BLaER1 (cell line): Measurements from ENCODE around the gene KIAA0040.

Experiments
- H3K27ac ChIP-seq: shearing (Covaris generic); formaldehyde crosslinking; 2 replicates; pipeline ENCODE4 v1.8.1; 2022
- H3K27me3 ChIP-seq: shearing (Covaris generic); formaldehyde crosslinking; 2 replicates; pipeline ENCODE4 v1.8.1; 2022
- H3K36me3 ChIP-seq: shearing (Covaris generic); formaldehyde crosslinking; 2 replicates; pipeline ENCODE4 v1.8.1; 2022
- H3K4me1 ChIP-seq: shearing (Covaris generic); formaldehyde crosslinking; 2 replicates; pipeline ENCODE4 v1.8.1; 2022
- H3K4me2 ChIP-seq: shearing (Covaris generic); formaldehyde crosslinking; 2 replicates; pipeline ENCODE4 v1.8.1; 2022
- H3K4me3 ChIP-seq: shearing (Covaris generic); formaldehyde crosslinking; 2 replicates; pipeline ENCODE4 v1.8.1; 2022
- H3K9ac ChIP-seq: shearing (Covaris generic); formaldehyde crosslinking; 2 replicates; pipeline ENCODE4 v1.8.1; 2022
- H3K9me3 ChIP-seq: shearing (Covaris generic); formaldehyde crosslinking; 2 replicates; pipeline ENCODE4 v1.8.1; 2022
- H4K20me1 ChIP-seq: shearing (Covaris generic); formaldehyde crosslinking; 2 replicates; pipeline ENCODE4 v1.8.1; 2022
- Cebpa-rat ChIP-seq: shearing (Covaris generic); IDR thresholded peaks from 2 replicates; pipeline ENCODE4 v1.8.1; 2022

The KIAA0040 gene

DNA sequence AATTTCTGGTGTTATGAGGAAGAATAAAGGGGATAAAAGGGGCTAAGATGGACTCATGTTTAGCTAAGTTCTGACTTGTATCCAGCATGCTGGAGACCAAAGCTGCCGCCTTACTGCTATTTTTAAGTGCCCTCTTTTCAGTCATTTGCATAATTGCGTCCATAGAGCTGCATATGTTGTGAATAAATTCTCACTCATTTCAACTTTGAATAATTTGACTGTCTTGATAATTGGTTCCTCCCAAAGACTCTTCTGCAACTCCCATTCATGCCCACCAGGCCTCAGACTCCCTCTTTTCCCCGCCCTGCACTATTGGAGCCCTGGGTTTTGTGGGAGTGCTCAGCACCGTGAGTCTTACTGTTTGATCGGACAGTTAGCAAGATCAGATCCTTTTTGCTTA lies 45.0 kb downstream of the KIAA0040 start:
- H4K20me1 ChIP-seq, result no peaks in the 10 kb centered on the region
- no peaks in the 10 kb centered on the region for H3K9me3 ChIP-seq
- H3K36me3 ChIP-seq, result no peaks in the 10 kb centered on the region
- no peak overlapping the region for H3K9ac ChIP-seq
- no peak overlapping the region for H3K27ac ChIP-seq
- TF ChIP-seq Cebpa-rat, result no peak
- no peak overlapping the region for H3K4me2 ChIP-seq
- H3K4me3 ChIP-seq, result no peak overlapping the region
- H3K4me1 ChIP-seq, result no peaks in the 10 kb centered on the region
- H3K27me3 ChIP-seq, result no peaks in the 10 kb centered on the region

GRCh38 chr1:175146529-175147213 lies 45.9 kb downstream of the KIAA0040 start:
- H4K20me1 ChIP-seq, result no peaks in the 10 kb centered on the region
- TF ChIP-seq Cebpa-rat, result no peak
- no peak overlapping the region for H3K27ac ChIP-seq
- no peak overlapping the region for H3K4me3 ChIP-seq
- H3K9me3 ChIP-seq, result no peaks in the 10 kb centered on the region
- no peaks in the 10 kb centered on the region for H3K27me3 ChIP-seq
- H3K36me3 ChIP-seq, result no peaks in the 10 kb centered on the region
- H3K4me1 ChIP-seq, result peaks cover 6% of the 10 kb centered on the region; the same call in 1 of the 2 replicates
- no peak overlapping the region for H3K9ac ChIP-seq
- H3K4me2 ChIP-seq, result no peak overlapping the region

DNA sequence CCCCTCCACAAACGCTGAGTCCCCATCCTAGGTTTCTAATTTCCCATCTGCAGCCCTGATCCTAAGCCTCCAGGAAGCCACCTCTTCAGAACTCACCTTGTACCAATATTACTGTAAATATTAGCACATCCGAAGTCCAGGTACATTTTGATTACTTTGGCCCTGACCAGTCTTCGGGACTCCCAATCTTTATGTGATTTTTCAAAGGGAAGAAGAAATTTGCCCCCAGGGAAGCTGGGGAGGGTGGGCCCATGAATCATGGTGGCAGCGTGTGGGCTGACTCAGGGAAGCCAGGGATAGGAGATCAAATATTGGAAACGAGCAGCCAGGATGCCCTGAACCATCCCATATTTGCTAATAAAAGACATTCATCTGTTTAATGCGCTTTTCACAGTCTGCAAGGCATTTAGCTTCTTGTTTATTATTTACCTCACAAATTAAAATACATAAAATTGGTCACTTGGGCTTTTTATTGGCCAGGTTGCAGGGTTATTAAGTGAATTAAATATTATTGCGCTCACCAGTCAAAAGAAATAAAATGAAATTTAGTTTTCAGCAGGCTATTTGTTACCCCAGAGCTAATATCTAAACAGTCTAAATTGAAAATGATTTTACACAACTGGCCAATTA lies 46.6 kb downstream of the KIAA0040 start:
- H3K4me3 ChIP-seq, result no peak overlapping the region
- H3K9ac ChIP-seq, result no peak overlapping the region
- H3K27ac ChIP-seq, result no peak overlapping the region
- H3K36me3 ChIP-seq, result no peaks in the 10 kb centered on the region
- H4K20me1 ChIP-seq, result no peaks in the 10 kb centered on the region
- no peaks in the 10 kb centered on the region for H3K9me3 ChIP-seq
- no peak overlapping the region for H3K4me2 ChIP-seq
- no peak for TF ChIP-seq Cebpa-rat
- no peaks in the 10 kb centered on the region for H3K27me3 ChIP-seq
- peaks cover 7% of the 10 kb centered on the region; the same call in 1 of the 2 replicates for H3K4me1 ChIP-seq

DNA sequence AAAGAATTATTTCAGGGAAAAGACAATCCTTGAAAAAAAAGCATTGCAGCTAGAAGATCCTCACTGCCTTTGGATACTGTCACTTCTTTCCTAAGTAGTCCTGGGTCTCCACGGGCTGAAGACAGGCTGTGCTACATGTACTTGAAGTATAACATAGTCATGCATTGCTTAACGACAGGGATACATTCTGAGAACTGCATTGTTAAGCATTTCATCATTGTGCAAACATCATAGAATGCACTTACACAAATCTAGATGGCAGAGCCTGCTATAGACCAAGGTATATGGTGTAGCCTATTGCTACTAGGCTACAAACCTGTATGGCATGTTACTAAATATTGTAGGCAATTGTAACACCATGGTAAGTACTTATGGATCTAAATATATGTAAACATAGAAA lies 54.0 kb downstream of the KIAA0040 start:
- Histone ChIP-seq H3K4me3 (no peak overlapping the region), H4K20me1 (no peaks in the 10 kb centered on the region), H3K4me1 (peaks cover 7% of the 10 kb centered on the region; the same call in 1 of the 2 replicates), H3K27me3 (no peaks in the 10 kb centered on the region), H3K9ac (no peak overlapping the region), H3K36me3 (no peaks in the 10 kb centered on the region), H3K27ac (no peak overlapping the region), H3K9me3 (no peaks in the 10 kb centered on the region), H3K4me2 (no peak overlapping the region)
- TF ChIP-seq Cebpa-rat, result no peak

GRCh38 chr1:175137369-175137768 lies 55.2 kb downstream of the KIAA0040 start:
- H3K36me3 ChIP-seq, result no peaks in the 10 kb centered on the region
- peaks cover 11% of the 10 kb centered on the region for H3K4me1 ChIP-seq
- H3K27me3 ChIP-seq, result no peaks in the 10 kb centered on the region
- no peaks in the 10 kb centered on the region for H4K20me1 ChIP-seq
- no peak for TF ChIP-seq Cebpa-rat
- no peak overlapping the region for H3K4me3 ChIP-seq
- H3K4me2 ChIP-seq, result no peak overlapping the region
- no peaks in the 10 kb centered on the region for H3K9me3 ChIP-seq
- H3K9ac ChIP-seq, result no peak overlapping the region
- no peak overlapping the region for H3K27ac ChIP-seq

DNA sequence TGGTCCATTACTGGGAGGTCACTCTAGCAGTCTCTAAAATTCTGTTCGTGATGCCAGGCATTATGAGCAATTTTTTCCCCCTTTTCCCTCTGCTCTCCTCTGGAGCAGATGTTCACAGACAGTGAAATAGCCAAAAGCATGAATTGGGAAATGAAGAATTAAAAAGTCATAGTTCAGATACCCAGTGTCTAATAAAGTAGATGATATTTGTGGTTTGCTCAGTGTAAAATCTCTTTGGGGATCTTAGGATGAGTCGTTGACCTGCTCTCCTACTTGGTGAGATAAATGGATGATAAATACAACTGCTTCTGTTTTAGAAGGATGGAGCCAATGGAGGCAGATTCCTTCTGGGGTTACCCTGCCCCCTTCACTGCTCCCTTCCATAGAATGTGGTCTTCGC lies 56.3 kb downstream of the KIAA0040 start:
- Histone ChIP-seq H3K27me3 (no peaks in the 10 kb centered on the region), H3K4me3 (no peak overlapping the region), H3K9ac (no peak overlapping the region), H4K20me1 (no peaks in the 10 kb centered on the region), H3K36me3 (no peaks in the 10 kb centered on the region), H3K4me1 (peaks cover 6% of the 10 kb centered on the region), H3K9me3 (no peaks in the 10 kb centered on the region), H3K4me2 (no peak overlapping the region), H3K27ac (no peak overlapping the region)
- TF ChIP-seq Cebpa-rat, result no peak

DNA sequence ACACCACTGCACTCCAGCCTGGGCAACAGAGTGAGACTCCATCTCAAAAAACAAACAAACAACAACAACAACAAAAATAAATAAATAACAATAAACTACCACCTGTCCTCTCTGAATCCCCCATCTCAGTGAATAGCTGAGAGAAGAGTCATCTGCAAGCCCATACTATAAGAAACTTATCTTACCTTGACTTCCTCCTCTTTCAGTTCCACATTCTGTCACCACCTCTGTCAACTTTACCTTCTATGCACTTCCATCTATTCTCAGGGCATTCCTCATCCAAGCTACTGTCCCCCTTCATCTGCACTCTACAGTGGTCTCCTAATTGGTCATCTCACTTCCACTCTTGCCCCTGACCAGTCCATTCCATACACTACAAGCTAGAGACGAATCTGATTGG lies 58.1 kb downstream of the KIAA0040 start:
- Histone ChIP-seq H3K9me3 (no peaks in the 10 kb centered on the region), H3K36me3 (no peaks in the 10 kb centered on the region), H4K20me1 (no peaks in the 10 kb centered on the region), H3K4me2 (no peak overlapping the region), H3K9ac (no peak overlapping the region), H3K27me3 (no peaks in the 10 kb centered on the region), H3K4me1 (peaks cover 15% of the 10 kb centered on the region), H3K27ac (no peak overlapping the region), H3K4me3 (no peak overlapping the region)
- no peak for TF ChIP-seq Cebpa-rat

- H3K4me3 ChIP-seq, result no peak overlapping the region
- H3K4me2 ChIP-seq, result no peak overlapping the region
- H3K4me1 ChIP-seq, result peaks cover 15% of the 10 kb centered on the region
- no peaks in the 10 kb centered on the region for H4K20me1 ChIP-seq
- H3K27me3 ChIP-seq, result no peaks in the 10 kb centered on the region
- H3K27ac ChIP-seq, result no peak overlapping the region
- H3K36me3 ChIP-seq, result no peaks in the 10 kb centered on the region
- H3K9ac ChIP-seq, result no peak overlapping the region
- TF ChIP-seq Cebpa-rat, result no peak
- no peaks in the 10 kb centered on the region for H3K9me3 ChIP-seq
These were observed 58.7 kb downstream of the KIAA0040 start for GRCh38 chr1:175133673-175134435.

DNA sequence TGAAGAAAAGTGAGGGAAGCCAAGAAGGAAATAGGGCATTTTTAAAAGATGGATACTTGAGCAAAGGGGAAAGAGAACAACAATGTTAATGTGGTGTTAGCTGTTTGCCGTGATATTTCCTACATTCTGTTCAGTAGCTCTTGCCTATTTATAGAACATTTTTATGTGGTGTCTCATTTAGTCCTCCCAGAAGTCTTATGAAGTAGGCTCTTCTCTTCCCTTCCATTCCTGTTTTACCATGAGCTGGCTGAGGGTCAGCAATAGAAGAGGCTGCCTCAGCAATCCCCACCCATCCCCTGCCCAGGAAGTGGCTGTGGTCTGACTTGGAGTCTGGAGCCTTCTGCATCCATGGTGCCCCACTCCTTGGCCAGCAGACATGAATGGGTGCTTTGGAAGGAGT lies 60.1 kb downstream of the KIAA0040 start:
- H3K4me1 ChIP-seq, result peaks cover 15% of the 10 kb centered on the region
- no peak overlapping the region for H3K4me3 ChIP-seq
- no peaks in the 10 kb centered on the region for H3K36me3 ChIP-seq
- H3K9me3 ChIP-seq, result no peaks in the 10 kb centered on the region
- H3K27ac ChIP-seq, result no peak overlapping the region
- H3K9ac ChIP-seq, result no peak overlapping the region
- H4K20me1 ChIP-seq, result no peaks in the 10 kb centered on the region
- TF ChIP-seq Cebpa-rat, result no peak
- H3K27me3 ChIP-seq, result no peaks in the 10 kb centered on the region
- peak overlapping the region; percentile 48 for H3K4me2 ChIP-seq

DNA sequence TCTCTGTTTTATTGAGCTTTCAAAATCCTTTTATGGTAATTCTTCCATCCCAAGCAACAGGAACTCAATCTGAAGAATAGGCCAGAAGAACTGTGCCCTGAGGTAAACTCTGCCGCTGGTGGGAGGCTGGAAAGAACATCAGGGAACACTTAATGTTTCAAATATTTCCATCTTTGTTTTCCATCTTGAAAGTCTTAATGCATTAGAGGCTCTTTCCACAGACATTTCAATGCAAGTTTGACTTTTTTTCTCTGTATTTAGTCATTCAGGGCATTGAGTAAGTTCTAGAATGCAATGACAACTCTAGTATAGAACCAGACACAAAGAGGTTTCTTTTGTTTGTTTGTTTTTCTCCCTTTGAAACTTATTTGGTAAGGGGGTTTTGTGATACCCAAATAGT lies 61.5 kb downstream of the KIAA0040 start:
- no peak overlapping the region for H3K9ac ChIP-seq
- peaks cover 15% of the 10 kb centered on the region for H3K4me1 ChIP-seq
- no peaks in the 10 kb centered on the region for H3K36me3 ChIP-seq
- no peak overlapping the region for H3K4me2 ChIP-seq
- H3K4me3 ChIP-seq, result no peak overlapping the region
- no peaks in the 10 kb centered on the region for H4K20me1 ChIP-seq
- no peaks in the 10 kb centered on the region for H3K27me3 ChIP-seq
- no peak for TF ChIP-seq Cebpa-rat
- H3K9me3 ChIP-seq, result no peaks in the 10 kb centered on the region
- H3K27ac ChIP-seq, result no peak overlapping the region
